Kidney (tissue), 14 donors: ENCODE data around the gene CBLN3. TPM values are rescaled to one million over a fixed set of nuclear protein-coding genes. Genes with fewer than 3 reads are reported as not detected.

Experiments used
- DNase-seq, 5 donors: peaks; one replicate each; pipeline ENCODE4 v3.0.0-alpha.2; 2013 to 2020
- FAIRE-seq: peaks from 2 replicates; lab custom pipeline; 2012; peaks lifted over from hg19 to GRCh38; lab: Jason Lieb, UNC
- H3K27ac ChIP-seq, 2 donors: one replicate each; pipeline ENCODE4 v1.7.0; 2013; ENCODE audit warnings: low read depth in 2 of 2, low read length in 2 of 2, inconsistent platforms in 1 of 2
- H3K27me3 ChIP-seq: one replicate; pipeline ENCODE4 v1.7.1; 2013; ENCODE audit warnings: low read length, inconsistent platforms; ENCODE audit not compliant: control insufficient read depth, insufficient read depth
- H3K36me3 ChIP-seq, 3 donors: one replicate each; pipeline versions ENCODE4 v1.7.0 to v1.7.1; 2013; ENCODE audit warnings: low read length in 3 of 3, control low read depth in 1 of 3, inconsistent platforms in 1 of 3; ENCODE audit not compliant: insufficient read depth in 3 of 3, control insufficient read depth in 2 of 3
- H3K4me1 ChIP-seq, 3 donors: one replicate each; pipeline versions ENCODE4 v1.7.0 to v1.7.1; 2013; ENCODE audit warnings: low read length in 3 of 3, inconsistent platforms in 1 of 3, low read depth in 1 of 3; ENCODE audit not compliant: control insufficient read depth in 2 of 3, insufficient read depth in 2 of 3
- H3K4me3 ChIP-seq, 3 donors: one replicate each; pipeline versions ENCODE4 v1.7.0 to v1.8.1; 2013; ENCODE audit warnings: low read length in 3 of 3, control low read depth in 1 of 3, inconsistent platforms in 1 of 3
- H3K9ac ChIP-seq, 3 donors: one replicate each; pipeline versions ENCODE4 v1.7.0 to v1.7.1; 2013; ENCODE audit warnings: low read length in 3 of 3, control low read depth in 1 of 3, inconsistent platforms in 1 of 3
- H3K9me3 ChIP-seq, 3 donors: one replicate each; pipeline versions ENCODE4 v1.7.0 to v1.7.1; 2013; ENCODE audit warnings: low read length in 3 of 3, control low read depth in 1 of 3, inconsistent platforms in 1 of 3; ENCODE audit not compliant: control insufficient read depth in 2 of 3, insufficient read depth in 1 of 3
- CTCF ChIP-seq: IDR thresholded peaks from 3 replicates; pipeline ENCODE4 v1.5.1; 2012; ENCODE audit warnings: mild to moderate bottlenecking, moderate library complexity, borderline replicate concordance; ENCODE audit not compliant: insufficient read depth; ENCODE audit errors: extremely low read depth
- intact Hi-C: fragments of 100-400 bp; cut with DNase I; formaldehyde crosslinking; loops from one replicate; pipeline ENCODE4 v1.11.1; 2022
- polyA plus RNA-seq: library from polyadenylated mRNA; stranded (reverse); fragments of 350-450 nt; fragmentation: Illumina TruSeq; extraction: RNeasy Lipid Tissue Mini Kit (QIAGEN cat#74804); gene quantifications from one replicate; pipeline ENCODE4 v1.2.3, GENCODE V29; 2014; ENCODE audit warnings: low read depth, low replicate concordance; ENCODE audit not compliant: insufficient read depth
- total RNA-seq: library from RNA; stranded (reverse); fragmentation: NEBNext Ultra II Directional; extraction: Animal tissue kit (Norgen Biotek cat#: 25700); gene quantifications from one replicate; pipeline ENCODE4 v1.2.1, GENCODE V29; 2021
- donor health status: control.
- donor health status: control.
- donor health status: control.
- donor health status: control.
- donor health status: control.
- donor health status: DM: yes; HTN: yes; CAD: no.
- donor health status: Normal renal cell carcinoma (clear cell type).

The CBLN3 gene
- total and polyA plus RNA-seq, 2 donors from 2014 or later: 1.3 to 2.6 TPM

- no peak for DNase-seq
- no peaks in the 10 kb centered on the region for H3K9me3 ChIP-seq
- intact Hi-C loops: no loop called here
- peaks cover 0 to 3% (median 0%) of the 10 kb centered on the region in 3 donors for H3K36me3 ChIP-seq
- TF ChIP-seq CTCF: no peak
- H3K4me3 ChIP-seq: no peak overlapping the region
- no peak for FAIRE-seq
- H3K9ac ChIP-seq: no peak overlapping the region
- H3K27me3 ChIP-seq: no peaks in the 10 kb centered on the region
- H3K4me1 ChIP-seq: no peaks in the 10 kb centered on the region
- H3K27ac ChIP-seq: no peak overlapping the region
These were observed 36.3 kb upstream of the CBLN3 start for GRCh38 chr14:24465805-24466204.

- Histone ChIP-seq H3K36me3 (peaks cover 0 to 4% (median 0%) of the 10 kb centered on the region in 3 donors), H3K9ac (no peak overlapping the region), H3K9me3 (no peaks in the 10 kb centered on the region), H3K27ac (no peak overlapping the region), H3K27me3 (no peaks in the 10 kb centered on the region), H3K4me1 (no peaks in the 10 kb centered on the region), H3K4me3 (no peak overlapping the region)
- DNase-seq (no peak), FAIRE-seq (no peak)
- no peak for TF ChIP-seq CTCF
- intact Hi-C loops: no loop called here
These were observed 35.9 kb upstream of the CBLN3 start for GRCh38 chr14:24465368-24465767.

DNA sequence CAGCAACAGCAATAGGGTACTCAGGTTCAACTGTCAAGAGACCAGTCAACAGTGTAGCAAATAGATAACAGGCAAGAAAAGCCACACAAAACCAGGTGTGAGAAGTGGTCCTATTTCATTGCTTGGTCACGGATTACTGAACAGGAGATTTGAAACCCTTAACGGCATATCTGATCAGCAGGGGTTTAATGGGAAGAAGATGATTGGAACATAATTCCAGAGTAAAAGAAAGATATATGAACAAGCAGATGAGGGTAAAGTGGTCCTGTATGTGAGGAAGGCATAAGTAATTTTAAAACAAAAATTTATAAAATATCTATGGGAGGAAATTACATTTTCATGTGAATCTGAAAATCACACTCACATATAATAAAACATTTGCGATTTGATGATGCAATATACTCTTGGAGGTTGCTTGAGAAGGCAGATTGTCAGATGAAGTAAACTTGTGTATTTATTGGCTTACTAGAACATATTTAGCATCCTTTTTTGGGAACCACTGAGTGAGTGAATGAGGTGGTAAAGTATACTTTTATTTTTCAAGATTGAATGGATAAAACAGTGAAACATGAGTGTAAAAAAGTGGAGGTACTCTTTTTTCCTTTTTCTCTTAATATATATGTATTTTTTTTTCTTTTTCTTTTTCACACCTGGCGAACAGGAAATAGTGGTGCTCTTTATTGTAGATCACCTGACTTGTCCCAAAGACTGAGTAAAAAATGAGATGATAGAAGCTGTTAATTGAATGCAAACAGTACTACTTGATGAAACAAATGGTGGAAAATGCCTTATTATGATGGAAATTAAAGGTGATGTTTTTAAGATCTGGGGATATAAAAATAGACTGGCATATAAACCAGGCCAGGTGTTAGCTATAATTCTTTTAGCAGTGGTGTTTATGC is 34.7 kb upstream of the CBLN3 start:
- Histone ChIP-seq H3K9me3 (no peaks in the 10 kb centered on the region), H3K27ac (no peak overlapping the region), H3K27me3 (no peaks in the 10 kb centered on the region), H3K4me3 (no peak overlapping the region), H3K36me3 (peaks cover 0 to 4% (median 0%) of the 10 kb centered on the region in 3 donors), H3K4me1 (no peaks in the 10 kb centered on the region), H3K9ac (no peak overlapping the region)
- no peak for FAIRE-seq
- no peak for TF ChIP-seq CTCF
- intact Hi-C loops: no loop called here
- DNase-seq: no peak
